Retinal pigment epithelial cell (primary cell): Measurements from ENCODE around the gene NEURL1.

Experiments
- DNase-seq: peaks from one replicate; pipeline ENCODE4 v3.0.0-alpha.2; 2010; ENCODE audit warnings: low read depth
- H3K4me3 ChIP-seq: 2 replicates; pipeline ENCODE4 v1.5.1; 2011; ENCODE audit warnings: mild to moderate bottlenecking, low read length, control low read depth, moderate library complexity
- CTCF ChIP-seq: conservative IDR thresholded peaks from 2 replicates; pipeline ENCODE4 v1.5.1; 2011; ENCODE audit warnings: low read depth, low read length, control low read depth, inconsistent platforms

Gene NEURL1

DNA sequence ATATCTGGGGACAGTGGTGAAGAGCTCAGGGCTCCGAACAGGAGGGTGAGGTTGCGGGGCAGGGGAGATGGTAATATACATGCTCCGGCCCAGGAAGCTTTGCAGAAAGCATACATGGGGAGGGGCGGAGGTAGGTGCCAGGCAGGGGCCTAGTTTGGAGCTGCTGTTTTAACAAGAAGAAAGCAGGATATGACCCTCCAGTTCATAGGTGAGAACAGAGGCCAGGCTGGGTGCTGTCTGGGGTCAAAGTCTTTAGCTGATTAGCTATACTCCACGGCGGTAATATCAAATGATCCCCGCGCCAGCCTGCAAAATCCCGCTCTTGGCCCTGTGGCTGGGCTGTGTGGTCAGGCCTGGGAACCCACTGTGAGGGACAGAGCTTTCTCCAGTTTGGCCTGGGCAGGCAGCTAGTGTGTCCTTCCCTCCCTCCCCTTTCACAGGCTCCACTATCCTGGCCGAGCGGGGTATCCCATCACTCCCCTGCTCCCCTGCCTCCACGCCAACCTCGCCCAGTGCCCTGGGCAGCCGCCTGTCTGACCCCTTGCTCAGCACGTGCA lies 95.6 kb downstream of the NEURL1 start:
- H3K4me3 ChIP-seq: no peak overlapping the region
- DNase-seq: no peak
- no peak for TF ChIP-seq CTCF

- no peak overlapping the region for H3K4me3 ChIP-seq
- no peak for DNase-seq
- TF ChIP-seq CTCF: no peak
Measured at GRCh38 chr10:103590060-103590459, 96.6 kb downstream of the NEURL1 start.

DNA sequence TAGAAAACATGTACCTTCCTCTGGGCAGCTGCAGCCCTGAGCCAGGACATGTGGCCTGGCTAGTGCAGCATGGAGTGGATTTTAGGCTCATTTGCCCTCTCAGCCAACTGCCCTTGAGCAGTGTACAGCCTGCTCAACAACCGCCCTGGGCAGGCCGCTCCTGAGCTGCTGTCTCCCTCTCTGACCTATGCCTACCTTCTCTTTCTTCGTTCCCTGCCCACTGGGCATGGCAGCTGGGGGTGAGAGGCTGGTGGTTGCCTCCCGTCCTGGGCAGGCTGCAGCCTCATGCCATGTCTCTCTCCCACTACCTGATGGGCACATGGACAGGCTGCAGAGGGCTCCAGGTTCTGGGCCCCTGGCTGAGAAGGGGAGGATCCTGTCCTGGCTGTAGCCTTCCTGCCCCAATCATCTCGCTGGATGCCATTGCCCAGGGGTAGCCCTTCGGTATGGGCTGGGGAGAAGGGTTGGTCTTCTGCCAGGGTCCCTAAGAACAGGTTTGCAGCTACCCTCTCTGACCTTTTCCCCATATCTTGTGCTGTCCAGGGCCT lies 97.3 kb downstream of the NEURL1 start:
- no peak overlapping the region for H3K4me3 ChIP-seq
- no peak for DNase-seq
- TF ChIP-seq CTCF: no peak

DNA sequence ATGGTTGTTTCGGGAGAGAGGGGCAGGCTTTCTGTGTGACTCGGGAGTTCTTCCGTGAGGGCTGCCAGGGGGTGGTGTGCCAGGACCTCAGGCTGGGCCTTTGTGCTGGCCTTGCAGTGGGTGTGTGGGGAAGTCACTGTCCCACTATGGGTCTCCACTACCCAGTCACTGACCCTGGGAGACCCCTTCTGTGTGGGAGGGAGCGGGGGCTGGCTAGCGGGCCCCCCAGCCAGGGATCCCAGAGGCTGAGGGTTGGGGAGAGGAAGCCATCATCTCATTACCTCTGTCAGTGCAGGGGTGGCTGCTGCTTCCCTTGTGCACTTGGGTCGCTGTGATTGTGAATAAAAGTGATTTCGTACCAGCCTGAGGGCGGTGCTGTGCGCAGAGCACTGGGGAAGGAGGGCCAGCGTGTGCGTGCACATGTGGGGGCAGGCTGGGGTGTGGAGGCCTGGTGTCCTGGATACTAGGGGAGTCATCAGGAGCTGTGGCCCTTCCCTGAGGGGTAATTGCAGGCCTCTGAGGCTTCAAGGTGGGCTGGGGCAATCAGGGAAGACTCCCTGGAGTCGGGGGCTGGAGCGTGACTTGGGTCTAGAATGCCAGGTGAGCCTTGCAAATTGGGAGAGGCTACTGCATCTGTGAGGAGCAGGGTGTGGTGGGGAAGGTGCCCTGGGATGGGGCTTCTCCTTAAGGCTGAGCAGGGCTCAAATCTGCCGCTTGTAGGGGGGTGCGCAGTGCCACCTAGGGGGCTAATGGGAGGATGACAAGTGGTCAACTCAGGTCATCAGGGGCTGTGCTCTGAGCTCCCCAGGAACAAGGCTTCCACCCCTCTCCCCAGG lies 98.9 kb downstream of the NEURL1 start:
- no peak overlapping the region for H3K4me3 ChIP-seq
- TF ChIP-seq CTCF: peak; percentile 84
- no peak for DNase-seq

DNA sequence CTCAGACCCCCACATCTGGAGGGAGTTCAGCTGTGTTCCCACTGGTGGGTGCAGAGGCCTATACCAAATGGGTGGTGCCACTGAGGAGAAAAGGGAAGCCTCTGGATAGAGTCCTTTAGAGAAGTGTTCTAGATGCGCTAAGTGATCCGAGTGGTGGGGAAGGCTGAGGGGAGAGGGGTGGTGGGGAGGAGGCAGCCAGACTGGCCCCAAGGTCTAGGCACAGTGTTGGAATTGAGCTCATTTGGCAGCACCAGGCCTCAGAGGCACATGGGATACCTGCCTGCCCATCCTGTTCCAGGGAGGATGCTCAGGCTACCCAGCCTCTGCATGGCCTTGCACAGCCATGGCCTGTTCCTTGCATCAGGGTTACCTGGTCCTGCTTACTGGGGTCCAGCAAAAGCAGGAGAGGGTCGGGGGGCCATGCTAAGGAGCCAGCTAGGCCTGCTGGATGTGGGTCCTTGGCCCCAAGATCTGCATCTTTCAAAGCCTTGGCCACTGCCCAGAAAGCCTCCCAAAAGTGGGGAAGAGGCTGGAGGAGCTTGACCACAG lies 99.6 kb downstream of the NEURL1 start:
- no peak for DNase-seq
- H3K4me3 ChIP-seq: no peak overlapping the region
- no peak for TF ChIP-seq CTCF

DNA sequence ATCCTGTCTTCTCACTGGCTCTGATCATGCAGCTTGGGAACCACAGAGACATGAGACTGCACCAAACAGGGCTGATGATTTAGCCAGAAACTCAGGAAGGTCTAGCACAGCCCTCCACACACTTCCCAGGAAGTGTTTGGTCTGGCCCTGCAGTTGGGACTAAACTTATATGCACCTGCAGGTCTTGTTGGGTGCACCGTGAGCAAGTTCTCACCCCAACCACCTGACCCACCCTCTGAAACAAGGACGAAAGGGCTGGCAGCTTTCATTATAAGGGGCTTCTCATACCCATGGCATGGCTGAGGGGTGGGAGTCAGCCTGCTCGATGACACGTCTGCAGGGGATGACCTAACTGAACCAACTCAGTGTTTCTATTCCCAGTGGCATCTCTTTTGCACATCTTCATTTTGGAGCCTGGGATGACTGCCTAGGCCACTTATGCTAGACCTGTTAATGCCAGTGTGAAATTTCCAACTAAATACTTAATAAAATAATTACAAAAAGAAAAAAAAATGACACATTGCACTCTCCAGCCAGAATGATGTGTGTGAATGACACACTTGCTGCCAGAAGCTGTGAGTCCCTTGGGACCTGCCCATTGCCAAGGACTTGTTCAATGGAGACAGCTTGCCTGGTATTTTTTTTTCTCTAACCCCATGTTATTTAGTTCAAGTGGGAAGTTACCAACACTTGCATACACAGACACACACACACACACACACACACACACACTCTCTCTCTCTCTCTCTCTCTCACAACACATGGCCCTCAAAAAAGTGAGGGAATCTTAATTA lies 102.6 kb downstream of the NEURL1 start:
- TF ChIP-seq CTCF: no peak
- H3K4me3 ChIP-seq: no peak overlapping the region

More for the DNA sequence above, 102.6 kb downstream of the NEURL1 start:
- no peak for DNase-seq
